HFF-Myc (cell line): ENCODE measurements around the gene SSH2.

ENCODE experiments used
- DNase-seq: peaks from one replicate; pipeline ENCODE4 v3.0.0-alpha.2; 2011; ENCODE audit warnings: low read depth; ENCODE audit errors: extremely low read depth
- H3K4me3 ChIP-seq: replicated peaks from 2 replicates; pipeline ENCODE4 v1.5.1; 2011; ENCODE audit warnings: low read depth, mild to moderate bottlenecking, control low read depth, low read length
- TF ChIP-seq, protein P1 (sequence below): IDR thresholded peaks from 2 replicates; pipeline ENCODE4 v1.5.1; 2012; ENCODE audit warnings: mild to moderate bottlenecking, low read depth, low read length, control low read depth; ENCODE audit errors: missing control alignments

SSH2 gene

GRCh38 chr17:29579866-29580771, 349.9 kb downstream of the SSH2 start:
- DNase-seq = peak; percentile 63
- H3K4me3 ChIP-seq = no peak overlapping the region
- TF ChIP-seq, protein P1, sequence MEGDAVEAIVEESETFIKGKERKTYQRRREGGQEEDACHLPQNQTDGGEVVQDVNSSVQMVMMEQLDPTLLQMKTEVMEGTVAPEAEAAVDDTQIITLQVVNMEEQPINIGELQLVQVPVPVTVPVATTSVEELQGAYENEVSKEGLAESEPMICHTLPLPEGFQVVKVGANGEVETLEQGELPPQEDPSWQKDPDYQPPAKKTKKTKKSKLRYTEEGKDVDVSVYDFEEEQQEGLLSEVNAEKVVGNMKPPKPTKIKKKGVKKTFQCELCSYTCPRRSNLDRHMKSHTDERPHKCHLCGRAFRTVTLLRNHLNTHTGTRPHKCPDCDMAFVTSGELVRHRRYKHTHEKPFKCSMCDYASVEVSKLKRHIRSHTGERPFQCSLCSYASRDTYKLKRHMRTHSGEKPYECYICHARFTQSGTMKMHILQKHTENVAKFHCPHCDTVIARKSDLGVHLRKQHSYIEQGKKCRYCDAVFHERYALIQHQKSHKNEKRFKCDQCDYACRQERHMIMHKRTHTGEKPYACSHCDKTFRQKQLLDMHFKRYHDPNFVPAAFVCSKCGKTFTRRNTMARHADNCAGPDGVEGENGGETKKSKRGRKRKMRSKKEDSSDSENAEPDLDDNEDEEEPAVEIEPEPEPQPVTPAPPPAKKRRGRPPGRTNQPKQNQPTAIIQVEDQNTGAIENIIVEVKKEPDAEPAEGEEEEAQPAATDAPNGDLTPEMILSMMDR = peak; percentile 90

DNA sequence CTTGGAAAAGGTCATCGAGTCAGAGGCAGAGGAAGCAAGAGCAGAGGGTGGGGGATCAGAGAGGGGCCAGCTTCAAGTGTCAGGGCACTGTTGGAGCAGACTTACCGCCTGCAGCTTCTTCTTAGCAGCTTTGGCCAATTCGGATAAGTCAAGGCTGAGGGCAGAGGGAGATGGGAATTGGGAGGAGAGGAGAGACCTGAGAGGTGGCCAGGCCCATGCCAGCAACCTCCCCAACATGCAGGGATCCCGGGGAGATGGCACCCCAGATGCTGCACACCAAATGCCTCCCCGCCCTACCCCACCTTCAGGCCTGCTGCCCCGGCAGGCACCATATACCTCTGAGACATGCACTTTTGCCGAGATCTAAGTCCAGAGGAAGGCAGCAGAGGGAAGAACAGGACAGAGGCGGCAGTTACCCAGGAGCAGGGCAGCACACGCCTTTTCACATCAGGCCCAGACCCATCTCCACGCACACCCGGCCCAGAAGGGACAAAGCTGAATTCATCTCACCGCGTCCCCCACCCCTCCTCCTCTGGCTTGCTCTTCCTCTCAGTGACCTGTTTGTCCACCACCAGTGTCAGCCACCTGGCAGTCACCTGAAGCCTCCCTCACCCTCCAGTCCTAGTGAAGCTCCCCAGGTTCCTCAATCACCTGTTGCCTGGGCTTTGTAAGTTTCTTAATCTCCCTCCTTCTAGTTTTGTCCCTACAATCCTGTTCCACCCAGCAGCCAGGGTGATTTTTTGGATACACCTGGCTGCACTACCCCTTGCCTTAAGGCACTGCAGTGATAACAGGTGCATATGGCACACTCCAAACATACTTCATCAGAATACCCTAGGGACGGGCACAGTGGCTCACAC, 351.2 kb downstream of the SSH2 start:
- no peak for DNase-seq
- TF ChIP-seq, protein P1 = no peak
- H3K4me3 ChIP-seq = no peak overlapping the region

DNA sequence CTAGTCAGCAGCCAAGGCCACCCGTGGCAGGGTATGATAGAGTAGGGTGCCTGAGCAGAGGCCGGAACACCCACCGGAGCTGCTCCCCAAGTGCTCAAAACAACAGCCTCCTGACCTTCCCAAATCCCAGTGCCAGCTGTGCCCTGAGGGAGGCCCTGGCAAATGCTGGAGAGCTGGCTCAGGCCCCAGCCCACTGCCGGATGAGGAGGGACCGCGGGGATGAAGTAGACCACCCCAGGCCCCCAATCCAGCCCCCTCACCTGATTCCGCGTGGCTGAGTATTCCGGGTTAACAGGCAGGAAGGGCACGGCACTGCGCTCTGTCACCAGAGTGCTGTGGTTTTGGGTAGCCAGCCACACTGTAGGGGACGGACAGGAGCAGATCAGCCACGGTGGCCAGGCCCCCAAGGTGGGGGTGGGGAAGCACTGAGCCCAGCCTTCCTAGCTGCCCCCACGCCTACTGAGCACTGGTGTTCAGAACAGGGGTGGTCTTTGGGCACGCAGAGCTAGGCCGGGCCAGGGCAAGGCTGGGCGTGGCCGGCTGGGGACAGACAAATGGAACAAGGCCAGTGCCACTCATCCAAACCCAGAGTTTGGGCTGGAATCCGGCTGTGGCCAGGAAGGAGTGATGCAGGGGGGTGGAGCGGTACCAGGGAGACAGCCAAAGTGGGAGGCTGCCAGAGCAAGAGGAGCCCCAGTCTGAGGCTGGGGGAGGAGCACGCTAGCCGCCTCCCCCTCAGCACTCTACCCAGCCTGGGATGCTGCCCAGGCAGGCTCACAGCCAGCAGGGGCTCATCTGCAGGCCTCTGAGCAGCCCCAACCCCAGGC, 352.4 kb downstream of the SSH2 start:
- DNase-seq = no peak
- H3K4me3 ChIP-seq = no peak overlapping the region
- TF ChIP-seq, protein P1 = no peak

GRCh38 chr17:29577001-29577370, 353.0 kb downstream of the SSH2 start:
- no peak overlapping the region for H3K4me3 ChIP-seq
- TF ChIP-seq, protein P1 = no peak

GRCh38 chr17:29576214-29577000, 353.6 kb downstream of the SSH2 start:
- H3K4me3 ChIP-seq = no peak overlapping the region
- no peak for DNase-seq
- TF ChIP-seq, protein P1 = no peak

More at GRCh38 chr17:29577001-29577370, 353.0 kb downstream of the SSH2 start:
- no peak for DNase-seq
